ENCODE measurements around the gene HDAC6.

GRCh38 chrX:48753708-48754228, 48.1 kb upstream of the HDAC6 start:
- TF ChIP-seq, protein P1, sequence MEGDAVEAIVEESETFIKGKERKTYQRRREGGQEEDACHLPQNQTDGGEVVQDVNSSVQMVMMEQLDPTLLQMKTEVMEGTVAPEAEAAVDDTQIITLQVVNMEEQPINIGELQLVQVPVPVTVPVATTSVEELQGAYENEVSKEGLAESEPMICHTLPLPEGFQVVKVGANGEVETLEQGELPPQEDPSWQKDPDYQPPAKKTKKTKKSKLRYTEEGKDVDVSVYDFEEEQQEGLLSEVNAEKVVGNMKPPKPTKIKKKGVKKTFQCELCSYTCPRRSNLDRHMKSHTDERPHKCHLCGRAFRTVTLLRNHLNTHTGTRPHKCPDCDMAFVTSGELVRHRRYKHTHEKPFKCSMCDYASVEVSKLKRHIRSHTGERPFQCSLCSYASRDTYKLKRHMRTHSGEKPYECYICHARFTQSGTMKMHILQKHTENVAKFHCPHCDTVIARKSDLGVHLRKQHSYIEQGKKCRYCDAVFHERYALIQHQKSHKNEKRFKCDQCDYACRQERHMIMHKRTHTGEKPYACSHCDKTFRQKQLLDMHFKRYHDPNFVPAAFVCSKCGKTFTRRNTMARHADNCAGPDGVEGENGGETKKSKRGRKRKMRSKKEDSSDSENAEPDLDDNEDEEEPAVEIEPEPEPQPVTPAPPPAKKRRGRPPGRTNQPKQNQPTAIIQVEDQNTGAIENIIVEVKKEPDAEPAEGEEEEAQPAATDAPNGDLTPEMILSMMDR (IDR thresholded peaks at IDR 0.05) = no peak
- TF ChIP-seq POLR2A (IDR thresholded peaks at IDR 0.05) = no peak

All from heart left ventricle (tissue), 13 donors.